H1 (cell line): ENCODE data around the gene PIWIL1. TPM values are rescaled to one million over a fixed set of nuclear protein-coding genes. Genes with fewer than 3 reads are reported as not detected.

Source experiments
- CTBP2 ChIP-seq: IDR thresholded peaks from 2 replicates; pipeline ENCODE4 v1.7.0; 2011; ENCODE audit warnings: borderline replicate concordance, mild to moderate bottlenecking, moderate library complexity, mixed read lengths, low read length; ENCODE audit not compliant: insufficient read depth, insufficient read length
- HDAC6 ChIP-seq: IDR thresholded peaks from one replicate; pipeline ENCODE4 v1.7.1; 2012; ENCODE audit warnings: low read depth, mild to moderate bottlenecking, inconsistent platforms, low read length, moderate library complexity
- MAFK ChIP-seq: IDR thresholded peaks from 2 replicates; pipeline ENCODE4 v1.6.1; 2012; ENCODE audit warnings: low read depth, mild to moderate bottlenecking, improper control_type of control experiment, low read length
- PHF8 ChIP-seq: fragments of 200-600 bp; sonication (generic); conservative IDR thresholded peaks from 2 replicates; pipeline ENCODE4 v1.7.1; 2012; ENCODE audit warnings: low read depth, mild to moderate bottlenecking, inconsistent platforms, low read length, moderate library complexity
- RBBP5 ChIP-seq: IDR thresholded peaks from 2 replicates; pipeline ENCODE4 v1.7.1; 2012; ENCODE audit warnings: low read depth, mild to moderate bottlenecking, inconsistent platforms, low read length, moderate library complexity, borderline replicate concordance
- polyA plus RNA-seq, 7 experiments: library from polyadenylated mRNA; depleted of rRNA in 3 of 7; stranded (reverse) in 5 of 7; unstranded in 2 of 7; fragments of >200 nt in 5 of 7; fragments of 200-250 nt in 2 of 7; gene quantifications; 1 replicate in 5 of 7; 2 replicates in 1 of 7; 4 replicates in 1 of 7; pipeline versions ENCODE4 v1.2.1 to v1.2.3, GENCODE V29; 2011 to 2013; ENCODE audit warnings: missing spikeins in 2 of 7, mixed read lengths in 2 of 7
- total RNA-seq: library from RNA; stranded (reverse); fragmentation: NEBNext Ultra II Directional; extraction: Animal tissue kit (Norgen Biotek cat#: 25700); gene quantifications from 2 replicates; pipeline ENCODE4 v1.2.1, GENCODE V29; 2021
- TF ChIP-seq, protein P1 (sequence below): IDR thresholded peaks from 2 replicates; pipeline ENCODE4 v1.6.1; 2012; ENCODE audit warnings: low read length, inconsistent platforms
- TF ChIP-seq, protein P2 (sequence below): IDR thresholded peaks from 2 replicates; pipeline ENCODE4 v1.6.1; 2011; ENCODE audit warnings: low read depth, mild to moderate bottlenecking, low read length; ENCODE audit not compliant: insufficient read depth

Gene PIWIL1
- total and polyA plus RNA-seq, 2 of the 8 experiments (the other 6 are each of a cell fraction or from before 2014, with no cell fraction given): not detected

DNA sequence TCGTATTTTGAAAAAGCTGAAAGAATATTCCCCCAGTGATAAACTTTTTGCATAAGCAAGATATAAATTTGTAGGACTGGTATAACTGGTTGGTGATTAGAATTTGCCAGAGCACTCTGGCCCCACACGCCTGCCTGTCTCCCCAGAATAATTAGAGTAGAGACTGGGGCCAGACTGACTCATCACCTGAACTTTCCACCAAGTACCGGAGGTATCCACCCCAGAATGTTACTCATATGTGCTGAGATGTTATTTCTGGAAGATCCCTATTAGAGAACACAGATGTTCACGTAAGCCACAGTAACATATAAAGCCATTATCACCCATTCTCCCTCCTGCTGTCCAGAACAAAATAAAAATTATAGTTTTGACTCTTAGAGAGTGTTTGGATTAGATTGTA lies 49.5 kb upstream of the PIWIL1 start (continued):
- no peak for TF ChIP-seq MAFK
- no peak for TF ChIP-seq PHF8
- TF ChIP-seq RBBP5: no peak
- TF ChIP-seq, protein P1, sequence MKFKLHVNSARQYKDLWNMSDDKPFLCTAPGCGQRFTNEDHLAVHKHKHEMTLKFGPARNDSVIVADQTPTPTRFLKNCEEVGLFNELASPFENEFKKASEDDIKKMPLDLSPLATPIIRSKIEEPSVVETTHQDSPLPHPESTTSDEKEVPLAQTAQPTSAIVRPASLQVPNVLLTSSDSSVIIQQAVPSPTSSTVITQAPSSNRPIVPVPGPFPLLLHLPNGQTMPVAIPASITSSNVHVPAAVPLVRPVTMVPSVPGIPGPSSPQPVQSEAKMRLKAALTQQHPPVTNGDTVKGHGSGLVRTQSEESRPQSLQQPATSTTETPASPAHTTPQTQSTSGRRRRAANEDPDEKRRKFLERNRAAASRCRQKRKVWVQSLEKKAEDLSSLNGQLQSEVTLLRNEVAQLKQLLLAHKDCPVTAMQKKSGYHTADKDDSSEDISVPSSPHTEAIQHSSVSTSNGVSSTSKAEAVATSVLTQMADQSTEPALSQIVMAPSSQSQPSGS: no peak
- TF ChIP-seq, protein P2, sequence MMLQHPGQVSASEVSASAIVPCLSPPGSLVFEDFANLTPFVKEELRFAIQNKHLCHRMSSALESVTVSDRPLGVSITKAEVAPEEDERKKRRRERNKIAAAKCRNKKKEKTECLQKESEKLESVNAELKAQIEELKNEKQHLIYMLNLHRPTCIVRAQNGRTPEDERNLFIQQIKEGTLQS: no peak
- no peak for TF ChIP-seq HDAC6
- TF ChIP-seq CTBP2: no peak
- TF ChIP-seq, all 59 proteins: peak for 0
